HG03558 (cell line): ENCODE measurements around the gene AP1S1.

Experiments used
- ATAC-seq: cut with Tn5 transposase; IDR thresholded peaks from one replicate; pipeline ENCODE4 v1.9.1; 2021; ENCODE audit warnings: moderate number of reproducible peaks; ENCODE audit not compliant: unreplicated experiment; ENCODE audit errors: extremely low read depth

The AP1S1 gene

DNA sequence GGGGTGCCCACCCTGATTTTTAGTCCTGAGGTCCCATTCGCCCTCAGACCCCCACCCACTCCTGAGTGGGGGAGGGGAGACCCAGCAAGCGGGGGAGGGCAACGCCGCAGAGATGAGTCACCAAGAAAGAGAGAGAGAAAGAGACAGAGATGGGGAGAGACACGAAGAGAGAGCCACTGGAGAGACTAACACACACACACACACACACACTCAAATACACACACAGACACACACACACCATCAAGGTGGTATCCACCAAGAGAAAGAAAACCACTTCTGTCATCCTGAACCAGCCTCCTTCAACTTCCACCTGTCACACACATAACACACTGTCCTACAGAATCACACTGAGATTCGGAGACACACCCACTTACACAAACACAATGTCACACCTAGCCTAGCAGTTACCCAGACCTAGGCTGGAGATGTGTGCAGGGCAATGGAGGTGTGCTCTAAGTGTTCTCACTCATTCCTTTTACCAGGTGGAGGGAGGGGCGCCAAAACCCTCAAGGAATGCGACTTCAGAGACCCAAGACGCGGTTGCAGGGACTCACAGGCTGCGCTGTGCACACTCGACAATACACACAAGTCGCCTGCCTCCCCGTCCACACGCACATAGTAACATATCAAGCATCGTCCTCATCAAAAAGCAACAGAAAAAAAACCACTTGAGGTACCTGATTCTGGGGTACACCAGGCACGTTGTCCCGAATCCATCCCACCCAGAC is 15.0 kb downstream of the AP1S1 start:
- no peak for ATAC-seq

DNA sequence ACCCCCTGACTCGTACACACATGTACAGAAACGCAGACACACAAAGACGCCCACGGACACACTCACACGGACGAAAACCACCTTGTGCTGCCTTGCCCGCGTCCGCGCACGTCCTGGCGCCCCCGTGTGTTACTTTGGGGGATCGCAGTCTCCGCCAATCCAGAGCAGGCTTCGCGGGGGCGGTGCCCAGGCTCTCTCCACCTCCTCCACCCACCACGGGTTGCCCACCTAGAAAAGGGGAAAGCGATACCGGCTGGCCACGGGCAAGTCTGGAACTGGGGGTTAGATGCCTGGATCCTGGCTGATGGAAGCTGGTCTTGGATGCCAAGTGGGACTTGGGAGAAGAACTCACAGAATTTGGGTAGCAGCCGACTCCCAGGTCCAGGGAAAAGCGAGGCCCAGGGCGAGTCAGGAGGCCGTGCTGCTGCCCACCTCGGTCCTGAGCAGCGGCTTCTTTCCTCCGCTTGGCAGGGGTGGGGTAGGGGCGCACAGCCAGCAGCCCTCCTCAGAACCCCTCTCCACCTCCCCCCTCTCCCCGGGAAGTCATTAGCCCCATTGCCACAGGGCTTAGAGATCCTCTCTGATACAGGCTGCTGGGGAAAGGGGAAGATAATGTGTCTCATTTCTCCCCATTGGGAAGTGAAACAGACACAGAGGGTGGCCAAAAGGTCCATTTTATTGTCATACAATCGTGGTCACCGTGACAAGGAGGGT is 15.7 kb downstream of the AP1S1 start:
- ATAC-seq = no peak

DNA sequence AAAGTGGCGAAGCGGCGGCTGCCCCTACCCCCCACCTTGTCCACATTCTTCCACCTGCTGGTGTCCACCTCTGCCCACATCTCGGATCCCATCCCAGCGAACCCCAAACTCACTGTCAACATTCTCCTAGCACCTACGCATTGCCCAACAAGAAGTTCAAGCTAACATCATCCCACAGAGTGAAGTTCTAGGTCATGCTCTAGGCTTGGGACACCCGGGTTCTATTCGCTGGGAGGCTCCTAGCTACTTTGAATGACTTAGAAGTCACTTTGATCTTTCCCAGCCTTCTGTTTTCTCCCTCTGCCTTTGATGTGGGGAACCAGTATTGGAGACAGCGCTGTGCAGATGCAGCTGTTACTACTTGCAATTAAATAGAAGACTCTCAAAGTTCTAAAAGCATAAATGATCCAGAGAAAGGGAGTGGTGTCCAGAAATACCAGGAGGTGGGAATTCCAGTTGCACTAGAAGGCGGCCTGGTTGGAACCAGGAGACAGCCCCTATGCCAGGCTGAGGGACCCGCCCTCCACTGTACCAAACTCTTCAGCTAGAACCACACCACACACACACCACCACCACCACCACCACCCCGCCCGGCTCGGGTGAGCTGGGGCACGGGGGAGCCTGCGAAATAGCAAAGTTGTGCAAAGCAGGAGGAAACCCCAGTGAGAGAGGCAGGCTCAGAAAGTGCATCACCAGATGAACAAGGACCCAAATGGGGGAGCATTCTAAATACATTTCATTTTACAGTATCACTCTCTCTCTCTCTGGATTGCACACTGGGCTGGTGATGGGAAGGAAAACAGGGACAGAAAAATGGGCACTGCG is 16.6 kb downstream of the AP1S1 start:
- ATAC-seq = no peak

DNA sequence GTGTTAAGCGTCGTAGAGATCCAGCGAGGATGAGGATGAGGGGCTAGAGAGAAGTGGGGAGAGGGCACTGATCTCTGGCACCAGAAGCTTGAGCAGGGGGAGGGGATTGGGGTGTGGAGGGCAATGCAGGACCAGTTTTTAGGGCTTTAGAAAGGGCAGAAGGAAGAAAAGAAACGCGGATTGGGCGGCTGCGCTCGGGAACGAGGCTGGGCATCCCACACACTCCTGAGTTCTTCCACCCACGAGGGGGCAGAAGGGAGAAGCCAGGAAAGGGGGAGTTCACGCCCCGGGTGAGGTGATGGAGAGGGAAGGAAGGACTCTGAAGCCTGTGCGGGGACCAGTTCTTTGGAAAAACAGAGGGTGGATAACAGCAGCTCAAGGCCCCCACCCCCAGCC is 17.2 kb downstream of the AP1S1 start:
- ATAC-seq = no peak

DNA sequence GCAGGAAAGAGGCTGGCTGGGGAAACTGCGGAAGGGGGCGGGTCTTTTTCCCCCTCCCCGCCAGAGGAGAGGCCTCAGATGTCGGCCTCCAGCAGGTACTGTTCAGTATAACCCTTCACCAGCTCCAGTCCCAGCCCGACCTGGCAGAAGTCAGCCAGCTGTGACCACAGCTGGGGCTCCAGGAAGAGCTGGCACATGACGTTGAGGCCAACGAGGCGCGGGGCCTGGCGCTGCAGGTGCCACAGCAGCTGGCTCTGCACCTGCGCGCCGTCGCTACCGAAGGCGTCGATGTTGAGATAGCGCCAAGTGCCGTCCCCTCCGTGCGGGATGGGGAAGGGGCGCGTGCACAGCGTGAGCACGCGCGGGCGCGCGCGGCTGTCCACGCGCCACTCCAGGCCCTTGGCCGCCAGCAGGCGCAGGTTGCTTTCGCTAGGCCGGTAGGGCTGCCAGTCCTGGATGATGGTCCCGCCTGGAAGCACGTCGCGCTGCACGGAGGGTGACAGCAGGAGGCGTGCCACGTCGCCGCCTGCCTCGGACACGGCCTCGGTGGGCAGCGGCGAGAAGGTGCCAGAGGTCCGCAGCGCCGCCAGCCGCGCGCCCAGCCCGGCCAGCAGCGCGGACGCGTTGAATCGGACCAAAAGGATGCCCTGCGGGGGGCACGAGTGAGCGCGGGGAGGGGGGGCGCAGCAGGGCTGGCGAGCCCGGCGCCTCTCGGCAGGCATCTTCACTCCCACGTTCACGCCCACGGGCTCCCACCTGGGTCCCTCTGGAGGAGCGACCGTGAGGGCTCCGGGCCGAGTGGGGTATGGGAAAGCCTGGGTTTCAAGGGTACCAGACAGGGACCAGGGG is 18.0 kb downstream of the AP1S1 start:
- ATAC-seq = no peak

DNA sequence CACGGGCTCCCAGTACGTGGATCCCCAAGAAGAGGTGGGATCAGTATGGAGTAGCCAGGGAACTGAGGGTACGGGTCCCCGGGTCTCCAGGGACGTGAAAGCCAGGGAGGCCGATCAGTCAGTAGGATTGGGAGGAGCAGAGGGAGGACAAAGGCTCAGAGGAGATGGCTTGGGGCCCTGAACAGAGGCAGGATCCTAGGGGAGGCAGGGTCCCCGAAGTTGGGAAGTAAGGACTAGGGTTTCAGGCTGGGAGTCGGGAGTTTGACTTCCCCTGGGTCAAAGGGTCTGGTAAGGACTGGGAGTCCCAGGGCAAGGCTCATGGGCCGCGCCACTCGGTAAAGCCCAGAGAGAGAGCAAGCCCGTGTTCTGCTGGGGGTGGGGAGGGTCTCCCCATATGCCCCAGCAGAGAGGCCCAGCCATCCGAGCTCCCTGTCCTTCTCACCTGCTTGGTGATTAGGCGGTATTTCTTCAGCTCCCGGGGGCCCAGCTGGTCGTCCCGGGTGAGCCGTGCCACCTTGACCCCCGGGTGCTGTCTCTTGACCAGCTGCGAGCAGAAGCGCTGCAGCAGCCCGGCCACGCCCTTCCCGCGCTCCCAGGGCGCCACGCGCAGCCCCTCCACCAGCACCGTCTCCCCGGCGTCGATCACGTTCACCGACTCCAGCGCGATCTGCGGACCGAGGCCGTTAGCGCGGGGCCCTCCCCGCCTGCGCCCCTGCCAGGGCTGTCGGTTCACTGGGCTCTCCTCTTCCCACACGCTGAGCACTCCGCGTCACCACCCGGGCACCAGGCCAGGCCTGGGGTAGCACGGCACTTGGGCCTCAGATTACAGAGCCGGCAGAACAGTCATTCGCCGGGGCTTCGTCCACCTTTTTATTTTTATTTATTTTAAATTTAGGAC is 18.8 kb downstream of the AP1S1 start:
- no peak for ATAC-seq

DNA sequence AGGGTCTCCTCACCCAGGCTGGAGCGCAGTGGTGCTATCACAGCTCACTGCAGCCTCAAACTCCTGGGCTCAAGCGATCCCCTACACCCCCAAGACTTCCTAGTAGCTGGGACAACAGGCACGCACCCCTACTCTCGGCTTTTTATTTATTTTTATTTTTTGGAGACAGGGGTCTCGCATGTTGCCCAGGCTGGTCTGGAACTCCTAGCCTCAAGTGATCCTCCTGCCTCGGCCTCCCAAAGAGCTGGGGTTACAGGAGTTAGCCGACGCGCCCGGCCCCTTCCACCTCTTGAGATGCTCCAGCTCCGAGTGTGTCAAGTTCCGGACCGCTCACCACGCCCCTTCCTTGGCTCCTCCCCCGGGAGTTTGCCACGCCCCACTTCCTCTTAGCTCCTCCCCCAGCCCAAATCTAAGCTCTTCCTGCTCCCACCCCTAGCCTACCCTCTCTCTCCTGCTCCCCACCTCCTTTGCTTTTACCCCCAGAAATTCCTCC is 19.5 kb downstream of the AP1S1 start:
- no peak for ATAC-seq

DNA sequence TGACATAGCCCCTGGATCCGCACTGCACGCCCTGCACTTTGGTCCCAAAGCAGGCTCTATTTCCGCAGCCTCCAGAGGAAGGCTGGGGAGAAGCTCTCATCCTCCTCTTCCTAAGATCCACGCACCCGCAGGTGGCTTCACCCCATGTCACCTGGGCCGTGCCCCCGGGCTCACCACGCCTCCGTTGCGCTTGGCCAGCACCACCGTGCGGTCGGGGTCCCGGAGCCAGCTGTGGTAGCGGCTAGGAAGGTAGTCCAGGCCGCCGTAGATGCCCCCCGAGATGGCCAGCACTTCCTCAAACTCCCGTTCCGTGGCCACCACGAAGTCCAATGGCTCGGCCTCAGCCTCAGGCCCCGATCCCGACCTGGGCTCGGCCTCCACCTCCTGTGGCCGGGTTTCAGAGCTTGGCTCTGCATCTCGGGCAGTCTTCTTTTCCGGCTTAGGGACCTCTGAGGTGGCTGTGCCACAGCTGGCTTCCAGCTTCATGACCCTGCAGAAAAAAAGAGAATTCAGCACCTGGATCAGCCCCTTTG is 20.1 kb downstream of the AP1S1 start:
- ATAC-seq = no peak

DNA sequence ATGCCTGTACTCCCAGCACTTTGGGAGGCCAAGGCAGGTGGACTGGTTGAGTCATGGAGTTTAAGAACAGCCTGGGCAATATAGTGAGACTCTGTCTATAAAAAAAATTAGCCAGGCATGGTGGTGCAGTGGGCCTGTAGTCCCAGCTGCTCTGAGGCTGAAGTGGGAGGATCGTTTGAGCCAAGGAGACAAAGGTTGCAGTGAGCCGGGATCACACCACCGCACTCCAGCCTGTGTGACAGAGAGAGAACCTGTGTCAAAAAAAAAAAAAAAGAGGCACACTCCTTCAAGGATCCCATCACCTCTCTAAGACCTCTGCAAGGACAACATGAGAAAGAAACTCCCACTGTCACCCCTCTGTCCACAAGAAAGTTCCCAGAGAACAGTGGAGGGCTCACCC is 21.4 kb downstream of the AP1S1 start:
- no peak for ATAC-seq

DNA sequence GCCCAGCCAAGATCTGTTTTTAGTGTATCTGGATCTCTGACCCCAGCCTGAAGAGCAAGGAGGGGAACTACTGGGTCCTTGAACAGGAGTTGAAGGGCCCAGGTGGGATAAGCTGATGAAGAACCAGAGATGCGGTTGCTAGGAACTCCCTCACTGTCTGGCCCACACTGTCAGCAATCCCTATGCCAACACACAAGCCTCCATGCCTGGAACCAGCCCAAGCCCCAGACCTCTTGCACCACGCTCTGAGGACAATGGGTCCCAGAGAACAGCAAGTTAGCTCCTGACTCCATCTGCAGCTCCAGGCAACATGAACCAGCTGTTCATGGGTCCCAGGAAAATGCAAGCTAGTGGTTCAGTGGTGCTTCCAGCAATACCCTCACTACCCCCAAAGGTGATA is 23.4 kb downstream of the AP1S1 start:
- no peak for ATAC-seq

DNA sequence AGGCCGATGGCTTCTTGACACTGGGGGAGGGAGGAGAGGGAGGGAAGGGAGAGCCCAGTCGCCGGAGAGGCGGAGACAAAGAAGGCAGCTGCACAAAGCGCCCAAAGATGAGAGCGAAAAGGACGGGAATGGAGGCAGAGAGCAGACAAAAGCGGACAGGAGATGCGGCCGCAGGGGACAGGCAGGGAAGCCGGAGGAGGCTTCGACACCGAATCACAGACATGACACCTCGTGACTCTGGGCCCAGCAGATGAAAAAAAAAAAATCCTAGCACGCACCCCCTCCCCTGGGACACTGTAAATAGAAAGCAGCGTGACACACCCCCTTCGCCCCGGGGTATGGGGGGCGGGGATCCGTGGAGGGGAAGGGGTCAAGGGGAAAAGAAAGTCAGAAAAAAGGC is 24.8 kb downstream of the AP1S1 start:
- ATAC-seq = no peak

DNA sequence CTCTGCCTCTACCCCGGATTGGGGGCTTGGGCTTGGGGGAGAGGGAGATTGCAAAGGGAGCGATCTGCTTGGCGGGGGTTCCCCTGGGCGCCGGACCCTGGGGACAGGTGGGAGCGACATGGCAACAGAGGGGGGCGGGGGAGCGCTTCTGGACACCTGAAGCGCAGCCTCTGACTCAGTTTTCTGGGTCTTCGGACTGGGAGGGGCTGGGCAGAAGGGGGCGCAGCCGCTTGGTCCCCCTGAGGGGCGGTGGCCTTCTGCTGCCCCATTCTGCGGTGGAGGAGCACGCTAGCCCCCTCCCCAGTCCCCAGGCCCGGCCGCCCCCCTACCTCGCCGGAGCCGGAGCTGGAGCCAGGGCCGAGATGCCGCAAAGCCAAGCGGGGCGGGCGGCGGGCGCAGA is 25.4 kb downstream of the AP1S1 start:
- ATAC-seq = no peak

DNA sequence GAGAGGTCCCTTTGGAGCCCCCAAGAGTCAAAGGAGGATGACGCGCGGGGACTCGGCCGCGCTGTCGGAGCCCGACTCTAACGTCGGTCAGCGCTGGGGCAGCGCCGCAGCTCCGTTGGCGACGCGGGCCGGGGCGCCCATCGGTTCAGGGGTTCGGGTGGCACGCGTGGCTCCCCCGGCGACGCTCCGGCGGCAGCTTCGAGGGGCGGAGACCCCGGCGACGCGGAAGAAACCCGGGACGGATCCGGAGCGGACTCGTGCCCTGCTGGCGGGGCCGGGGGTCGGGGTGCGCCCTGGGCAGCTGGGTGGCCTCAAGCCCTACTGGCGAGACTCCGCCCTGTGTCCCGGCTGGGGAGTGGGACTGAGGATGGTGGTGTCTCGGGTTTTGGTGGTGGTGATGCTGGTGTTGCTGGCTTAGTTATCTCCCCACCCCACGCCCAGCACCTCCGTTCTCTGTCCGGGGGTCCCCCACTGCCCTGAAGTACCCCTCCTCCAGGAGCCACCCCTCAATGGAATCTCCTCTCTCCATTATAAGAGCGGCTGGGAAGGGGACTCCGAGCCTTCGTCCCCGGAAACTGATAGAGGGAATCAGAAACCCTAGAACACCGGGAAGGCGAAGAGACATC is 26.0 kb downstream of the AP1S1 start, which contains the start of gene NAT16:
Gene NAT16 (minus strand): TSS at position 164 of the 626 bp plus-strand sequence. CDS start 5,486 bp downstream, outside the sequence.
- ATAC-seq = no peak

DNA sequence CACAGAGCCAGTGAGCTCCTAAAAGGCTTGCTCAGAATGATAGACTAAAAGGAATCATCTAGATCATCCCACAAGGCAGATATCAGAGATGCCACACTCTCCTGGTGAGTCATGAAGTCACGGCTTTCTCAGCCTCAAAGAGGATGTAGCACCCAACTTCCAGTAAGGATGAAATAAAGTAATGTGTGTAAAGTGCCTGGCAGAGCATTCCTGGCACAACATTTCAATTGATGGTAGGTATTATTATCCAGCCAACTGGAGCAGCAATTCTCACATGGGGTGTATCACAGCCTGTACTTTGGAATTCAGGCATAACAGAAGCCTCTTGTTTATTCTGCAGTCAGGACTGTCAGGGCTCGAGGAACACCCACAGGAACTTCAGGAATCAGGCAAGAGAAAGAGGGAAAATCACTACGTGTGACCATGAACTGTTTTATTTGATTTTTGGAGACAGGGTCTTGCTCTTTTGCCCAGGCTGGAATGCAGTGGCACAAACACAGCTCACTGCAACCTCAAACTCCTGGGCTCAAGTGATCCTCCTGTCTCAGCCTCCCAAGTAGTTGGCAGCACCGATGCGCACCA is 31.1 kb downstream of the AP1S1 start:
- ATAC-seq = no peak

DNA sequence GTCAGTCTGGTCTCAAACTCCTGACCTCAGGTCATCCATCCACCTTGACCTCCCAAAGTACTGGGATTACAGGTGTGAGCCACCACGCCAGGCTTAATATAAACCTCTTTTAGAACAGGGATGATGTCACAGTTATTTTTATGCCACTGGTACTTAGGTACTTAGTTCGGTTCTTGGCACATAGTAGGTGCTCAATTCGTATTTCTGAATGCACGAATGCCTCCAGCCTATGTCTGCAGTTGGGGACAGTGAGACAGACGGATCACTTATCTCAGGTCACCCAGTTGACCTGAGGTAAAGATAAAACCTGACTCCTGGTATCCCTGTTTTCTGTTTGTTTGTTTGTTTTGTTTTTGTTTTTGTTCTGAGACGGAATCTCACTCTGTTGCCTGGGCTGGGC is 31.9 kb downstream of the AP1S1 start:
- no peak for ATAC-seq

DNA sequence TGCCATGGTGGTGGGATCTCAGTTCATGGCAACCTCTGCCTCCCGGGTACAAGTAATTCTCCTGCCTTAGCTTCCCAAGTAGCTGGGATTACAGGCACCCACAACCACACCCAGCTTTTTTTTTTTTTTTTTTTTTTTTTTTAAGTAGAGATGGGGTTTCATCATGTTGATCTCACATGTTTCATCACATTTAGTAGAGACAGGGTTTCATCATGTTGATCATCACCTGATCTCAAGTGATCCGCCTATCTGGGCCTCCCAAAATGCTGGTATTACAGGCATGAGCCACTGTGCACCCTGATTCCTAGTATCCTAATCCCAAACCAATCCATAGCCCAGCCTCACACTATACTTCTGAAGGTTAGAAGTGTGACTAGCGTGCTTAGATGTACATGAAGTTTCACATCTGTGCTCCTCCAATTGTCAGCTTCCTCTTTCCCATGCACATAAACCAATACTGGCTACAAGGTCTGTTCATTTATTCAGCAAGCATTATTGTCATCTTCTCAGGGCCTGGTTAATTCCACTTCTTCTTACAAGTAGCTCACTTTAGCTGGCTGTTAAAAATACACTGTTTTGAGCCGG is 32.7 kb downstream of the AP1S1 start:
- ATAC-seq = no peak

DNA sequence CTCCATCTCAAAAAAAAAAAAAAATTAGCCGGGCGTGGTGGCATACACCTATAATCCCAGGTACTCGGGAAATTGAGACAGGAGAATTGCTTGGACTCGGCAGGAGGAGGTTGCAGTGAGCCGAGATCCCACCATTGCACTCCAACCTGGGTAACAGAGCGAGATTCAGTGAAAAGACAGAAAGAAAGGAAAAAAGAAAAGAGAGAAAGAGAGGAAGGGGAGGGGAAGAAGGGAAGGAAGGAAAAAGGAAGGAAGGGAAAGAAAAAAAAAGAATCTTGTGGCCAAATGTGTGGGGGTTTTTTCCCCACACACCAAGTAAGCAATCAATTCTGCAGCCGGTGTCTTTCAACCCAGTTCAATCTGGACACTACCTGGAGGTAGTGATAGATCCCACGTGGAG is 34.8 kb downstream of the AP1S1 start:
- ATAC-seq = no peak

DNA sequence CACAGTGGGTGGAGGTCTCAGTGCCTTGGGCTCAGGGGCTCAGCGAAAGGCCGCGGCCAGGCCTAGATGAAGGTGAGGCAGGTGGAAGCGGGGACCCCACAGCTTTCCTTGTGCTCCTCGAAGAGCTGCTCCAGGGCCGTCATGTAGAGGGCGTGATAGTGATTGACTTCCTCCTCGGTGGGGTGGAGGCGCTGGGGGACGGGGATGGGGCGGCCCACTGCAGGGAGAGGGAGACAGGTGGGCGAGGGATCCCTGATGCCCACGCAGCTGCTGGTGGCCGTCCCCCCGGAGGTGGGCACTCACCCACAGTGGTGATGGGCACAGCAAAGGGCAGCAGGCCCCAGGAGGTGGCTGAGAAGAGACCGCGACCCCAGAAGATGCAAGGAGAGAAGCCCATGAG is 41.6 kb downstream of the AP1S1 start:
- ATAC-seq = no peak
